Calu3 (cell line): Measurements from ENCODE around the gene SLC22A1. TPM values are rescaled to one million over a fixed set of nuclear protein-coding genes. Genes with fewer than 3 reads are reported as not detected.
A peak's percentile ranks its signal among the peaks of the same experiment; 100 is the strongest.

Experiments
- BruUV-seq: library from RNA; stranded (reverse); fragments of 400-500 nt; replicated peaks from 2 replicates; lab custom pipeline; 2021; lab: Mats Ljungman, UMichigan
- CTCF ChIA-PET: fragments of 300-600 bp; sonication (Branson Sonifier 250); formaldehyde crosslinking; loops from one replicate; lab custom pipeline; 2022; ENCODE audit warnings: antibody characterized with exemption; lab: Charles Lee
- DNase-seq: peaks from one replicate; pipeline ENCODE4 v3.0.0; 2022
- H3K27ac Mint-ChIP-seq: one replicate; pipeline ENCODE4 v1.8.0; 2022; ENCODE audit warnings: mixed read lengths; ENCODE audit not compliant: unreplicated experiment
- H3K27me3 Mint-ChIP-seq: one replicate; pipeline ENCODE4 v1.8.0; 2022; ENCODE audit warnings: mixed read lengths; ENCODE audit not compliant: unreplicated experiment
- H3K36me3 Mint-ChIP-seq: one replicate; pipeline ENCODE4 v1.8.0; 2022; ENCODE audit warnings: mild to moderate bottlenecking, moderate library complexity, mixed read lengths; ENCODE audit not compliant: insufficient read depth, unreplicated experiment
- H3K4me1 Mint-ChIP-seq: one replicate; pipeline ENCODE4 v1.8.0; 2022; ENCODE audit warnings: mild to moderate bottlenecking, low read depth, mixed read lengths; ENCODE audit not compliant: unreplicated experiment
- H3K4me3 Mint-ChIP-seq: one replicate; pipeline ENCODE4 v1.8.0; 2022; ENCODE audit warnings: mild to moderate bottlenecking, low read depth, moderate library complexity, mixed read lengths; ENCODE audit not compliant: unreplicated experiment
- H3K9me3 Mint-ChIP-seq: one replicate; pipeline ENCODE4 v1.8.0; 2022; ENCODE audit warnings: low read depth, mixed read lengths; ENCODE audit not compliant: unreplicated experiment
- CTCF ChIP-seq: fragments of 200-600 bp; IDR thresholded peaks from one replicate; pipeline ENCODE4 v1.8.0; 2022; ENCODE audit warnings: antibody characterized with exemption; ENCODE audit not compliant: unreplicated experiment
- intact Hi-C: fragments of 100-400 bp; cut with micrococcal nuclease; formaldehyde crosslinking; loops from one replicate; pipeline ENCODE4 v1.10.0; 2022; ENCODE audit not compliant: unreplicated experiment
- total RNA-seq: library from RNA; stranded (reverse); gene quantifications from 2 replicates; pipeline ENCODE4 v1.2.3, GENCODE V29; 2022

The SLC22A1 gene
- total RNA-seq, 1 experiment from 2014 or later = 5.0 TPM

GRCh38 chr6:160081398-160081797, 40.2 kb upstream of the SLC22A1 start:
- intact Hi-C loops = no loop called here
- peak; percentile 11 for DNase-seq
- no peak overlapping the region for H3K27ac Mint-ChIP-seq
- no peak for TF ChIP-seq CTCF
- no peaks in the 10 kb centered on the region for H3K9me3 Mint-ChIP-seq
- CTCF ChIA-PET = interaction anchor here (0.7 kb wide), 1 partner anchor 400 kb away, joined by 4 read pairs; no protein-coding TSS in a partner anchor
- peaks cover 22% of the 10 kb centered on the region for H3K36me3 Mint-ChIP-seq
- no peaks in the 10 kb centered on the region for H3K27me3 Mint-ChIP-seq
- H3K4me3 Mint-ChIP-seq = no peak overlapping the region
- no TSS peak for BruUV-seq
- H3K4me1 Mint-ChIP-seq = peaks cover 11% of the 10 kb centered on the region

GRCh38 chr6:160082627-160083026, 39.0 kb upstream of the SLC22A1 start:
- DNase-seq = no peak
- Mint-ChIP-seq H3K9me3 (no peaks in the 10 kb centered on the region), H3K27me3 (no peaks in the 10 kb centered on the region), H3K36me3 (peaks cover 22% of the 10 kb centered on the region), H3K27ac (no peak overlapping the region), H3K4me1 (peaks cover 11% of the 10 kb centered on the region), H3K4me3 (no peak overlapping the region)
- CTCF ChIA-PET = no interaction called here
- BruUV-seq = no TSS peak
- intact Hi-C loops = no loop called here
- no peak for TF ChIP-seq CTCF

GRCh38 chr6:160084198-160084776, 37.3 kb upstream of the SLC22A1 start:
- Mint-ChIP-seq H3K27me3 (no peaks in the 10 kb centered on the region), H3K27ac (no peak overlapping the region), H3K4me1 (peaks cover 11% of the 10 kb centered on the region), H3K9me3 (no peaks in the 10 kb centered on the region), H3K4me3 (no peak overlapping the region), H3K36me3 (peaks cover 20% of the 10 kb centered on the region)
- CTCF ChIA-PET = no interaction called here
- TF ChIP-seq CTCF = no peak
- no TSS peak for BruUV-seq
- intact Hi-C loops = no loop called here
- no peak for DNase-seq

- TF ChIP-seq CTCF = no peak
- peaks cover 26% of the 10 kb centered on the region for H3K36me3 Mint-ChIP-seq
- CTCF ChIA-PET = no interaction called here
Measured at GRCh38 chr6:160085226-160085625, 36.4 kb upstream of the SLC22A1 start.

More at GRCh38 chr6:160085226-160085625, 36.4 kb upstream of the SLC22A1 start:
- DNase-seq = no peak
- H3K4me3 Mint-ChIP-seq = no peak overlapping the region
- H3K27me3 Mint-ChIP-seq = no peaks in the 10 kb centered on the region
- intact Hi-C loops = no loop called here
- H3K9me3 Mint-ChIP-seq = no peaks in the 10 kb centered on the region
- peaks cover 11% of the 10 kb centered on the region for H3K4me1 Mint-ChIP-seq
- no peak overlapping the region for H3K27ac Mint-ChIP-seq
- BruUV-seq = no TSS peak
